Muscle of arm (tissue), 14 donors: Measurements from ENCODE around the gene CDKN2C. TPM values are rescaled to one million over a fixed set of nuclear protein-coding genes. Genes with fewer than 3 reads are reported as not detected.
"Not testable (repeated sequence)": the region's sequence is repeated elsewhere in the genome, so short reads cannot be mapped to it uniquely, and the experiment has no call there.

ENCODE experiments used
- DNase-seq: peaks from one replicate; pipeline ENCODE4 v3.0.0-alpha.2; 2013
- long read RNA-seq, 11 donors: transcript quantifications; one replicate each; lab custom pipeline, GENCODE V29; 2026
- polyA plus RNA-seq, 12 donors: library from polyadenylated mRNA; unstranded; fragments of 120-200 nt; gene quantifications; one replicate each; pipeline ENCODE4 v1.2.1, GENCODE V29; 2013; ENCODE audit not compliant: insufficient read length in 12 of 12

CDKN2C gene
- polyA plus RNA-seq: 10 to 100 TPM in 9 of 12 donors, 1 to 10 TPM in 2, not detected in 1; 8.3 to 16.5 (median 11.7) TPM
- long read RNA-seq, donor 1, partial matches to known transcripts: 0 of 5 reads
- long read RNA-seq, donor 1, other reads (novel, unspliced or antisense): 0 of 5 reads
- long read RNA-seq, donor 2, transcript CDKN2C-203 (3 exons, 2,086 nt): major isoform, 5 of 6 reads
- long read RNA-seq, donor 2, partial matches to known transcripts: 0 of 6 reads
- long read RNA-seq, donor 2, other reads (novel, unspliced or antisense): 0 of 6 reads
- long read RNA-seq, donor 3, partial matches to known transcripts: 0 of 2 reads
- long read RNA-seq, donor 3, other reads (novel, unspliced or antisense): 0 of 2 reads
- long read RNA-seq, donor 4, partial matches to known transcripts: 0 of 2 reads
- long read RNA-seq, donor 4, other reads (novel, unspliced or antisense): 0 of 2 reads
- long read RNA-seq, donor 5, transcript CDKN2C-203 (3 exons, 2,086 nt): major isoform, 8 of 10 reads
- long read RNA-seq, donor 5, partial matches to known transcripts: 0 of 10 reads
- long read RNA-seq, donor 5, other reads (novel, unspliced or antisense): 0 of 10 reads
- long read RNA-seq, donor 6, partial matches to known transcripts: 0 of 3 reads
- long read RNA-seq, donor 6, other reads (novel, unspliced or antisense): 0 of 3 reads
- long read RNA-seq, donor 7, partial matches to known transcripts: 0 of 2 reads
- long read RNA-seq, donor 7, other reads (novel, unspliced or antisense): 0 of 2 reads
- long read RNA-seq, donor 8, partial matches to known transcripts: 0 of 4 reads
- long read RNA-seq, donor 8, other reads (novel, unspliced or antisense): 0 of 4 reads
- long read RNA-seq, donor 9, partial matches to known transcripts: 7 of 10 reads
- long read RNA-seq, donor 9, other reads (novel, unspliced or antisense): 0 of 10 reads
- long read RNA-seq, donor 10, partial matches to known transcripts: 5 of 8 reads
- long read RNA-seq, donor 10, other reads (novel, unspliced or antisense): 0 of 8 reads
- long read RNA-seq, donor 11, transcript CDKN2C-203 (3 exons, 2,086 nt): major isoform, 6 of 8 reads
- long read RNA-seq, donor 11, partial matches to known transcripts: 0 of 8 reads
- long read RNA-seq, donor 11, other reads (novel, unspliced or antisense): 0 of 8 reads

- DNase-seq: peak; percentile 80
These were observed at the start of gene CDKN2C for GRCh38 chr1:50969611-50970508. CDKN2C (plus strand) TSS chr1:50970245; CDS start chr1:50970369, 124 bp downstream.

DNA sequence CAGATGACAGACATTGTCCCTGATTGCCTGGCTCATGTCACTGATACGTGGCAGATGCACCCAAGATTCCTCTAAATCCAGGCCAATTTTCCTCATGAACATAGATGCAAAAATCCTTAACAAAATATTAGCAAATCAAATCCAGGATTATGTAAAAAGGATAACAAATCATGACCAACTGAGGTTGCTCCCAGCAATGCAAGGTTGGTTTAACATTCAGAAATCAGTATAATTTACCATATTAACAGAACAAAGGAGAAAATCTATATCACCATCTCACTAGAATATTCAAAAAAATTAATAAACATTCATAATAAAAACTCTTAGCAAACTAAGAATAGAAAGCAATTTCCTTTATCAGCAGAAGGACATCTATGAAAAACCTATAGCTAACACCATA, 49.6 kb upstream of the CDKN2C start:
- DNase-seq: no peak

DNA sequence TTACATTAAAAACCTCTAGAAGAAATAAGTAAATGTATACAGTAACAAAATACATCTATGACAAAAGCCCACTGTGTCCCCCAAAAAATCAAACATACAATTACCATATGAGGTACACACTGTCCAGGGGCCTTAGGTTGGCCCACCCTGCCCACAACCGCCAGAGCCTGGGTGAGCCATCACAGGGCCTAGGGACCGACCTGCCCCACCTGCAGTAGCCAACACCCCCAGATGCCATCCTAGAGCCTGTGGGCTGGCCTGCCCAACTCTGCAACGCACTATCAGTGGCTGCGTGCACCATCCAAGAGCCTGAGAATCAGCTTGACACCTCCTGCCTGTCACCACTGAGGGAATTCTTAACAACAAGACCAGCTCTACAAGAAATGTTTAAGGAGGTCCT, 49.0 kb upstream of the CDKN2C start:
- no peak for DNase-seq

DNA sequence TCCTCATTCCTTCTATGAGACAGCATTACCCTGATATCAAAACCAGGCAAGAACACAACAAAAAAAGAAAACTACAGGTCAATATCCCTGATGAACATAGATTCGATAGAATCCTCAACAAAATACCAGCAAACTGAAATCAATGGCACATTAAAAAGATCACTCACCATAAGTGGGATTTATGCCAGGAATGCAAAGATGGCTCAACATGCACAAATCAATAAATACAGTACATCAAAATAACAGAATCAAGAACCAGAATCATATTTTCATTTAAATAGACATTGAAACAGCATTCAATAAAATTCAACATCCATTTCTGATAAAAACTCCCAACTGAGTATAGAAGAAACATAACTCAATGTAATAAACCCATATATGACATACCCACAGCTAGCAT, 46.5 kb upstream of the CDKN2C start:
- no peak for DNase-seq

- DNase-seq: no peak
These were observed 40.6 kb upstream of the CDKN2C start for GRCh38 chr1:50929376-50929958.

DNA sequence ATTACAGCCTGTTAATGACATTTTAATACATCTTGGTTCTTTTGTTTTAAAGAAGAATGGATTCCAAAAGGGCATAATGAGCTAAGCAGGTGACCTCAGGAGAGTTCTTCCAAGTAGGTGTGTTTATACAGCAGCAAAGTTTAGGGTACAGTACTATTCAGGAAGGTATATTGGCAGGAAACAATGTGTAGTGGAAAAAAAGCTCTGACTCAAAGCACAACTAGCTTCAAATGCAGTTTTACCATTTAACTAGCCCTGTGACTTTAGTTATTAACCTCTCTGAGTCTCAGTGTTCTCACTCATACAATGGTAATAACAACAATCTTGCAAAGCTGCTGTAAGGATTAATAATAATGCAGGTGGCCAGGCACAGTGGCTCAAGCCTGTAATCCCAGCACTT, 39.9 kb upstream of the CDKN2C start:
- DNase-seq: no peak

- no peak for DNase-seq
These were observed 38.9 kb upstream of the CDKN2C start for GRCh38 chr1:50930965-50931737.

DNA sequence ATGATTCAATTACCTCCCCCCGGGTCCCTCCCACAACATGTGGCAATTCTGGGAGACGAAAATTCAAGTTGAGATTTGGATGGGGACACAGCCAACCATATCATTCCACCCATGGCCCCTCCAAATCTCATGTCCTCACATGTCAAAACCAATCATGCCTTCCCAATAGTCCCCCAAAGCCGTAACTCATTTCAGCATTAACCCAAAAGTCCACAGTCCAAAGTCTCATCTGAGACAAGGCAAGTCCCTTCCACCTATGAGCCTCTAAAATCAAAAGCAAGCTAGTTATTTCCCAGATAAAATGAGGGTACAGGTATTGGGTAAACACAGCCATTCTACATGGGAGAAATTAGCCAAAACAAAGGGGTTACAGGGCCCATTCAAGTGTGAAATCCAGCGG, 38.0 kb upstream of the CDKN2C start:
- not testable (repeated sequence) for DNase-seq

GRCh38 chr1:50933770-50934169, 36.3 kb upstream of the CDKN2C start:
- DNase-seq: not testable (repeated sequence)

DNA sequence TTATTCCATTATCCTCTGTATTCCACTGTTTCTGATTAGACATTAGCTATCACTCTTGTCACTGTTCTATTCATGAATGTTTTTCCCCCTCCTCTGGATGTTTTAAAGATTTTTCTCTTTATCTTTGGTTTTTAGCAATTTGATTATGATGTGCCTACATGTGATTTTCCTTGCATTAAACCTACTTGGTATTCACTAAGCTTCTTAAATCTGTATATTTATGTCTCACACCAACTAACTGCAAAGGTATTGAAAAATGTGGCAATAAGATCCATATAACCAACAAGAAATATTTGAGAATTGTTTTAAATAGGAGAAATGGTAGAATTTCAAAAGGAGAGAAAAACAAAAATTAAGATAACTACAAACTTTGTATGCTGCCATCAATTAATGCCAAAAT, 35.2 kb upstream of the CDKN2C start:
- no peak for DNase-seq

DNA sequence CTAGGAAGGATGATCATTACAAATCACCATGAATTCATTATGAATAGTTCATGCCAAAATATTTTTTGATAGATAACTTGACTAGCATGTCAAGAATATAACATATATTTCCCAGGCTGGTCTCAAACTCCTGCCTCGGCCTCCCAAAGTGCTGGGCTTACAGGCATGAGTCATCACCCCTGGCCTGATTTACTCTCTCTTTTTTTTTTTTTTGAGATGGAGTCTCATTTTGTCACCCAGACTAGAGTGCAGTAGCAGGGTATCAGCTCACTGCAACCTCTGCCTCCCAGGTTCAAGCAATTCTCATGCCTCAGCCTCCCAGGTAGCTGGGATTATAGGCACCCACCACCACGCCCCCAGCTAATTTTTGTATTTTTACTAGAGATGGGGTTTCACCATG, 34.8 kb upstream of the CDKN2C start:
- DNase-seq: not testable (repeated sequence)

GRCh38 chr1:50936321-50936720, 33.7 kb upstream of the CDKN2C start:
- no peak for DNase-seq

GRCh38 chr1:50940291-50940690, 29.8 kb upstream of the CDKN2C start:
- no peak for DNase-seq

GRCh38 chr1:50942334-50942733, 27.7 kb upstream of the CDKN2C start:
- no peak for DNase-seq

GRCh38 chr1:50949286-50949982, 20.6 kb upstream of the CDKN2C start:
- DNase-seq: no peak

DNA sequence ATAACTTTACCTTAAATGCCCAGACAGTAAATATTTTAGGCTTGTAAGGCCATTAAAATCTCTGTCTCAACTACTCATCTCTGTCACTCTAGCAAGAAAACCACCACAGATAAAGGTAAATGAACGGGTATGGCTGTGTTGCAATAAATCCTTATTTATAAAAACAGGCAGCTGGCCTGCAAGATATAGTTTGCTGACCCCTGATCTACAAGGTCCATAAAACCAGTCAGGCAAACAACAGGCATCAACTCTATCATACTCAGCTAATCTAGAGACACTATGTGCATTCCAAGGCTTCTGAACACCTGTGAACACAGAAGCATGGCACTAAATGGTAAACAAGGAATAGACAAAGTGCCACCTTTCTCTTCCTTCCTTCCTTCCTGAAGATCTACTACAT, 19.6 kb upstream of the CDKN2C start:
- no peak for DNase-seq

DNA sequence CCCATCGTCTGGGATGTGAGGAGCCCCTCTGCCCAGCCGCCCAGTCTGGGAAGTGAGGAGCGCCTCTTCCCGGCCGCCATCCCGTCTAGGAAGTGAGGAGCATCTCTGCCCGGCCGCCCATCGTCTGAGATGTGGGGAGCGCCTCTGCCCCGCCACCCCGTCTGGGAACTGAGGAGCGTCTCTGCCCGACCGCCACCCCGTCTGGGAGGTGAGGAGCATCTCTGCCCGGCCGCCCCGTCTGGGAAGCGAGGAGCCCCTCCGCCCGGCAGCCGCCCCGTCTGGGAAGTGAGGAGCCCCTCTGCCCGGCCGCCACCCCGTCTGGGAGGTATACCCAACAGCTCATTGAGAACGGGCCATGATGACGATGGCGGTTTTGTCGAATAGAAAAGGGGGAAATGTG, 17.5 kb upstream of the CDKN2C start:
- DNase-seq: not testable (repeated sequence)

- DNase-seq: no peak
These were observed 14.9 kb upstream of the CDKN2C start for GRCh38 chr1:50955116-50955515.

DNA sequence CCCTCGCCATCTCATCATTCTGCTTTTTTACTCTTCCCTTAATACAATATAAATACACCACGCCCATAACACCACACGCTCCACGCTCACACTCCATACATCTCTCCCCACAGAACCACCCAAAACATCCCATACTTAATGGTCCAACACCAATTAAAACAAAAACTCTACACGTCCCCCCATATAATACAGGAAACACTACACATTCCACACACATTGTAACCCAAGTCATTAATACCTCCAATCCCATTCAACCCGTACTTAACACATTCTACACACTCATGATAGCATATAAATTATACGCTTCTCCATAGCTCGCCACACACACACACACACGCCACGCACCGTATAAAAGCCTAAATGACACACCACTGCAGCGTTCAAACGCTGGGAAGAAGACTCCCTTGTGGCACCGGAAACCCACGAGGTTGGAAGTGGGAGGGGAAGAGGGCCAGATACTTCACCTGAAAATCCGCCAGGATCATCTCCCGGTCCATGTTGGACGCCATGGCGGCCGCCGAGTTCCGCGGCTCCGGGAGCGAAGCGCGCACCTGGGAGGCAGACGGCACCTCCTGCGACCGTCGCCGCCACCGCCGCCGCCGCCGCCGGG, 10.6 kb upstream of the CDKN2C start:
- no peak for DNase-seq
